K562 (cell line): ENCODE data around the gene LINC00305. TPM values are rescaled to one million over a fixed set of nuclear protein-coding genes. Genes with fewer than 3 reads are reported as not detected.

Experiments
- ATAC-seq: fragments of 200-7000 bp; cut with Tn5 transposase; 3 replicates; pipeline ENCODE4 v1.9.1; 2020; ENCODE audit warnings: moderate library complexity
- BruUV-seq: library from RNA; stranded (reverse); fragments of 400-500 nt; replicated peaks from 2 replicates; lab custom pipeline; 2021; lab: Mats Ljungman, UMichigan
- CTCF ChIA-PET: fragments of 300-600 bp; formaldehyde crosslinking; extraction: SDS; loops from one replicate; lab custom pipeline; 2021; ENCODE audit warnings: low intra/inter-chr PET ratio; lab: Yijun Ruan, JAX
- POLR2A ChIA-PET: fragments of 300-600, 350-650 bp; sonication (Branson Sonifier 250); formaldehyde crosslinking; extraction: SDS; loops from one replicate; lab custom pipeline; 2021; ENCODE audit warnings: antibody characterized with exemption, inconsistent platforms; lab: Yijun Ruan, JAX
- DNase-seq, 4 experiments: peaks; one replicate each; pipeline versions ENCODE4 v3.0.0 to v3.0.0-alpha.2; 2011 to 2018; ENCODE audit warnings: low spot score in 3 of 4, mixed read lengths in 3 of 4; ENCODE audit errors: extremely low read depth in 1 of 4
- FAIRE-seq: peaks from 2 replicates; lab custom pipeline; 2011; peaks lifted over from hg19 to GRCh38; lab: Jason Lieb, UNC
- H2AFZ ChIP-seq: 2 replicates; pipeline ENCODE4 v1.6.0; 2011; ENCODE audit warnings: low read depth, low read length, control low read depth, inconsistent platforms
- H3K27ac ChIP-seq: fragments of 200-600 bp; 3 replicates; pipeline ENCODE4 v1.8.0; 2011; ENCODE audit warnings: low read depth, mild to moderate bottlenecking, control low read depth, inconsistent platforms, low read length, moderate library complexity, mixed read lengths; ENCODE audit errors: extremely low read depth
- H3K27me3 ChIP-seq, 2 experiments: fragments of 300-600 bp in 1 of 2; 2 replicates in 1 of 2; 3 replicates in 1 of 2; pipeline versions ENCODE4 v1.6.0 to v1.8.0; 2011; ENCODE audit warnings: inconsistent platforms in 2 of 2, low read length in 2 of 2, mild to moderate bottlenecking in 1 of 2, mixed read lengths in 1 of 2, moderate library complexity in 1 of 2; ENCODE audit not compliant: control insufficient read depth in 2 of 2, insufficient read depth in 2 of 2
- H3K36me3 ChIP-seq: fragments of 300-600 bp; 3 replicates; pipeline ENCODE4 v1.8.0; 2011; ENCODE audit warnings: mild to moderate bottlenecking, low read length, inconsistent platforms; ENCODE audit not compliant: control insufficient read depth, insufficient read depth
- H3K4me1 ChIP-seq, 2 experiments: fragments of 200-600 bp in 1 of 2; replicated peaks in 1 of 2; 2 replicates in 1 of 2; 3 replicates in 1 of 2; pipeline versions ENCODE4 v1.5.1 to v1.8.0; 2011; ENCODE audit warnings: inconsistent platforms in 2 of 2, low read length in 2 of 2, mild to moderate bottlenecking in 1 of 2, mixed read lengths in 1 of 2, moderate library complexity in 1 of 2; ENCODE audit not compliant: control insufficient read depth in 2 of 2, insufficient read depth in 2 of 2
- H3K4me2 ChIP-seq: 2 replicates; pipeline ENCODE4 v1.6.1; 2011; ENCODE audit warnings: low read length, control low read depth, inconsistent platforms, mixed read lengths; ENCODE audit not compliant: insufficient read depth
- H3K4me3 ChIP-seq: fragments of 200-600 bp; sonication (generic), shearing (Covaris generic); 2 replicates; pipeline ENCODE4 v1.5.1; 2016; ENCODE audit warnings: control low read depth, inconsistent platforms
- H3K79me2 ChIP-seq: fragments of 200-600 bp; 3 replicates; pipeline ENCODE4 v1.8.0; 2011; ENCODE audit warnings: low read length, inconsistent platforms; ENCODE audit not compliant: control insufficient read depth, insufficient read depth
- H3K9ac ChIP-seq, 2 experiments: 2 replicates each; pipeline versions ENCODE4 v1.6.0 to v1.6.1; 2011; ENCODE audit warnings: low read depth in 2 of 2, low read length in 2 of 2, control low read depth in 1 of 2, inconsistent platforms in 1 of 2, mild to moderate bottlenecking in 1 of 2, mixed read lengths in 1 of 2; ENCODE audit not compliant: insufficient read depth in 1 of 2
- H3K9me1 ChIP-seq: one replicate; pipeline ENCODE4 v1.6.0; 2011; ENCODE audit warnings: inconsistent platforms, mild to moderate bottlenecking, low read length, moderate library complexity; ENCODE audit not compliant: control insufficient read depth, insufficient read depth
- H3K9me3 ChIP-seq: replicated peaks from 2 replicates; pipeline ENCODE4 v1.5.1; 2011; ENCODE audit warnings: low read depth, low read length, inconsistent platforms; ENCODE audit not compliant: control insufficient read depth, insufficient read depth
- H4K20me1 ChIP-seq: replicated peaks from 2 replicates; pipeline ENCODE4 v1.6.1; 2011; ENCODE audit warnings: low read length, inconsistent platforms, mixed read lengths; ENCODE audit not compliant: control insufficient read depth, insufficient read depth
- HNRNPLL ChIP-seq: fragments of 200-400 bp; formaldehyde crosslinking; IDR thresholded peaks from 2 replicates; pipeline ENCODE4 v1.6.1; 2017; ENCODE audit warnings: low read length, low read depth, mild to moderate bottlenecking; ENCODE audit not compliant: poor library complexity, severe bottlenecking
- KLF6 ChIP-seq: fragments of 250-450 bp; sonication (Bioruptor Pico); IDR thresholded peaks from 2 replicates; pipeline ENCODE4 v1.4.0; 2020; ENCODE audit warnings: mild to moderate bottlenecking, moderate library complexity, borderline replicate concordance
- LARP7 ChIP-seq: fragments of 450-650 bp; IDR thresholded peaks from 2 replicates; pipeline ENCODE4 v1.6.1; 2016
- MAZ ChIP-seq, 2 experiments: fragments of 450-650 bp in 1 of 2; sonication (generic) in 1 of 2; formaldehyde crosslinking; IDR thresholded peaks in 1 of 2; conservative IDR thresholded peaks in 1 of 2; 2 replicates each; pipeline versions ENCODE4 v1.4.0 to v1.5.0; 2020; ENCODE audit warnings: mild to moderate bottlenecking in 1 of 2, missing genetic modification reagents in 1 of 2
- NCOA2 ChIP-seq, 2 experiments: fragments of 450-650 bp; IDR thresholded peaks; 2 replicates each; pipeline ENCODE4 v1.6.1; 2018; ENCODE audit warnings: mild to moderate bottlenecking in 2 of 2, moderate library complexity in 1 of 2; ENCODE audit not compliant: partially characterized antibody in 2 of 2
- PML ChIP-seq: IDR thresholded peaks from 2 replicates; pipeline ENCODE4 v1.6.1; 2012; ENCODE audit warnings: low read length, inconsistent platforms
- RAD21 ChIP-seq, 2 experiments: fragments of 250-450 bp in 1 of 2; fragments of 450-650 bp in 1 of 2; sonication (Bioruptor Pico) in 1 of 2; formaldehyde crosslinking in 1 of 2; IDR thresholded peaks in 1 of 2; conservative IDR thresholded peaks in 1 of 2; 2 replicates each; pipeline versions ENCODE4 v1.4.0 to v1.8.0; 2020 to 2022; ENCODE audit warnings: mild to moderate bottlenecking in 2 of 2, moderate library complexity in 1 of 2
- SMC3 ChIP-seq: conservative IDR thresholded peaks from 2 replicates; pipeline ENCODE4 v1.6.1; 2011; ENCODE audit warnings: low read depth, low read length, improper control_type of control experiment; ENCODE audit not compliant: insufficient read depth
- TAL1 ChIP-seq: fragments of 450-650 bp; IDR thresholded peaks from 2 replicates; pipeline ENCODE4 v1.6.1; 2016; ENCODE audit warnings: mild to moderate bottlenecking
- ZBTB8A ChIP-seq: fragments of 450-650 bp; IDR thresholded peaks from 2 replicates; pipeline ENCODE4 v1.6.1; 2018; ENCODE audit warnings: mild to moderate bottlenecking, moderate library complexity; ENCODE audit not compliant: partially characterized antibody
- ZC3H11A ChIP-seq: IDR thresholded peaks from 2 replicates; pipeline ENCODE4 v1.6.1; 2012; ENCODE audit warnings: low read depth, low read length, improper control_type of control experiment
- ZNF134 ChIP-seq: fragments of 250-450 bp; sonication (Bioruptor Pico); conservative IDR thresholded peaks from 2 replicates; pipeline ENCODE4 v1.4.0; 2020
- WGBS: fragments of 100-300 bp; shearing (Covaris generic); methylation state at CpG from one replicate; pipeline ENCODE4 v1.1.6; 2016; ENCODE audit warnings: low coverage, mixed read lengths; ENCODE audit not compliant: insufficient coverage; ENCODE audit errors: missing lambda C conversion rate; 5-methylcytosine and 5-hydroxymethylcytosine counted together
- in situ Hi-C: fragments of 300-500 bp; cut with MboI; formaldehyde crosslinking; loops from 4 replicates; pipeline ENCODE4 v1.15.0; 2018; ENCODE audit warnings: inconsistent platforms, mixed read lengths
- intact Hi-C: fragments of 100-400 bp; cut with micrococcal nuclease; formaldehyde crosslinking; loops from 2 replicates; pipeline ENCODE4 v1.14.2; 2022
- polyA plus RNA-seq, 8 experiments: library from polyadenylated mRNA; depleted of rRNA in 4 of 8; stranded (reverse) in 5 of 8; unstranded in 3 of 8; fragments of >200 nt; fragmentation: Nextera tagmentation in 2 of 8; fragmentation: Illumina TruSeq in 1 of 8; extraction: Ambion mirVana in 2 of 8; extraction: Trizol in 1 of 8; gene quantifications; 2 replicates each; pipeline versions ENCODE4 v1.2.1 to v1.2.3, GENCODE V29; 2011 to 2014; ENCODE audit warnings: inconsistent platforms in 1 of 8, missing spikeins in 1 of 8
- total RNA-seq, 7 experiments: library from RNA; depleted of rRNA in 6 of 7; stranded (reverse); fragments of >200 nt in 6 of 7; fragmentation: Illumina TruSeq in 2 of 7; extraction: Trizol in 2 of 7; gene quantifications; 2 replicates each; pipeline versions ENCODE4 v1.2.1 to v1.2.3, GENCODE V29; 2011 to 2021; ENCODE audit warnings: low replicate concordance in 1 of 7
- TF ChIP-seq, protein P1 (sequence below), 2 experiments: fragments of 450-650 bp; formaldehyde crosslinking in 1 of 2; IDR thresholded peaks; 2 replicates each; pipeline versions ENCODE4 v1.4.0 to v1.6.1; 2014 to 2020; ENCODE audit warnings: mild to moderate bottlenecking in 2 of 2, borderline replicate concordance in 1 of 2, low read depth in 1 of 2
- TF ChIP-seq, protein P2 (sequence below): sonication (generic); formaldehyde crosslinking; IDR thresholded peaks from 2 replicates; pipeline ENCODE4 v1.9.0; 2022; ENCODE audit warnings: mild to moderate bottlenecking, missing genetic modification reagents

Gene LINC00305
- total and polyA plus RNA-seq, 9 of the 15 experiments (the other 6 are each of a cell fraction or from before 2014, with no cell fraction given) = not detected

- WGBS = 0% methylated on average over 1 of the region's 1 CpG
- H2AFZ ChIP-seq = no peak overlapping the region
- no peak overlapping the region for H3K4me3 ChIP-seq
- no peak overlapping the region for H3K27ac ChIP-seq
- intact Hi-C loops = no loop called here
- H4K20me1 ChIP-seq = no peaks in the 10 kb centered on the region
- ChIA-PET POLR2A (no interaction called here), CTCF (no interaction called here)
- no peaks in the 10 kb centered on the region for H3K4me1 ChIP-seq
- BruUV-seq = no TSS peak
- no peaks in the 10 kb centered on the region for H3K27me3 ChIP-seq
- DNase-seq = no peak
- H3K4me2 ChIP-seq = no peak overlapping the region
- no peaks in the 10 kb centered on the region for H3K9me3 ChIP-seq
- no peak for FAIRE-seq
- H3K36me3 ChIP-seq = no peaks in the 10 kb centered on the region
- H3K9ac ChIP-seq = no peak overlapping the region
- no peak for ATAC-seq
- H3K79me2 ChIP-seq = no peaks in the 10 kb centered on the region
- no peaks in the 10 kb centered on the region for H3K9me1 ChIP-seq
- in situ Hi-C loops = no loop called here
- TF ChIP-seq, protein P1, sequence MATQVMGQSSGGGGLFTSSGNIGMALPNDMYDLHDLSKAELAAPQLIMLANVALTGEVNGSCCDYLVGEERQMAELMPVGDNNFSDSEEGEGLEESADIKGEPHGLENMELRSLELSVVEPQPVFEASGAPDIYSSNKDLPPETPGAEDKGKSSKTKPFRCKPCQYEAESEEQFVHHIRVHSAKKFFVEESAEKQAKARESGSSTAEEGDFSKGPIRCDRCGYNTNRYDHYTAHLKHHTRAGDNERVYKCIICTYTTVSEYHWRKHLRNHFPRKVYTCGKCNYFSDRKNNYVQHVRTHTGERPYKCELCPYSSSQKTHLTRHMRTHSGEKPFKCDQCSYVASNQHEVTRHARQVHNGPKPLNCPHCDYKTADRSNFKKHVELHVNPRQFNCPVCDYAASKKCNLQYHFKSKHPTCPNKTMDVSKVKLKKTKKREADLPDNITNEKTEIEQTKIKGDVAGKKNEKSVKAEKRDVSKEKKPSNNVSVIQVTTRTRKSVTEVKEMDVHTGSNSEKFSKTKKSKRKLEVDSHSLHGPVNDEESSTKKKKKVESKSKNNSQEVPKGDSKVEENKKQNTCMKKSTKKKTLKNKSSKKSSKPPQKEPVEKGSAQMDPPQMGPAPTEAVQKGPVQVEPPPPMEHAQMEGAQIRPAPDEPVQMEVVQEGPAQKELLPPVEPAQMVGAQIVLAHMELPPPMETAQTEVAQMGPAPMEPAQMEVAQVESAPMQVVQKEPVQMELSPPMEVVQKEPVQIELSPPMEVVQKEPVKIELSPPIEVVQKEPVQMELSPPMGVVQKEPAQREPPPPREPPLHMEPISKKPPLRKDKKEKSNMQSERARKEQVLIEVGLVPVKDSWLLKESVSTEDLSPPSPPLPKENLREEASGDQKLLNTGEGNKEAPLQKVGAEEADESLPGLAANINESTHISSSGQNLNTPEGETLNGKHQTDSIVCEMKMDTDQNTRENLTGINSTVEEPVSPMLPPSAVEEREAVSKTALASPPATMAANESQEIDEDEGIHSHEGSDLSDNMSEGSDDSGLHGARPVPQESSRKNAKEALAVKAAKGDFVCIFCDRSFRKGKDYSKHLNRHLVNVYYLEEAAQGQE (IDR thresholded peaks at IDR 0.05; ENCODE audit: borderline replicate concordance) = no peak
- TF ChIP-seq, protein P1 (CRISPR knock-in tag; IDR thresholded peaks at IDR 0.05; ENCODE audit: low read depth) = no peak
- TF ChIP-seq PML (no peak), LARP7 (no peak), NCOA2 (IDR thresholded peaks at IDR 0.05; ENCODE audit: partially characterized antibody in 2 of 2) (no peak), HNRNPLL (no peak), MAZ (CRISPR knock-in tag; conservative IDR thresholded peaks at IDR 0.05 in 1 of 2, IDR thresholded peaks at IDR 0.05 in 1 of 2) (no peak), SMC3 (no peak), ZNF134 (CRISPR knock-in tag) (no peak), ZBTB8A (no peak), KLF6 (CRISPR knock-in tag) (no peak), ZC3H11A (no peak), RAD21 (CRISPR knock-in tag; conservative IDR thresholded peaks at IDR 0.05 in 1 of 2, IDR thresholded peaks at IDR 0.05 in 1 of 2) (no peak), TAL1 (no peak)
- TF ChIP-seq, protein P2, sequence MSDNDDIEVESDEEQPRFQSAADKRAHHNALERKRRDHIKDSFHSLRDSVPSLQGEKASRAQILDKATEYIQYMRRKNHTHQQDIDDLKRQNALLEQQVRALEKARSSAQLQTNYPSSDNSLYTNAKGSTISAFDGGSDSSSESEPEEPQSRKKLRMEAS (CRISPR knock-in tag) = no peak
Observed at GRCh38 chr18:64095056-64095455, 53.8 kb downstream of the LINC00305 start.
